ENCODE measurements around the gene UGT1A5.
"Not testable (repeated sequence)": the region's sequence is repeated elsewhere in the genome, so short reads cannot be mapped to it uniquely, and the experiment has no call there.

The UGT1A5 gene

GRCh38 chr2:233745073-233745755 lies 32.5 kb downstream of the UGT1A5 start:
- no peak for DNase-seq (ENCODE audit: low read depth)
- no peak for TF ChIP-seq CTCF (IDR thresholded peaks at IDR 0.05; ENCODE audit: low read length, missing control alignments)
- no peak overlapping the region for H3K4me3 ChIP-seq (replicated peaks; ENCODE audit: low read depth, low read length)

- DNase-seq (ENCODE audit: low read depth); H3K4me3 ChIP-seq (replicated peaks; ENCODE audit: low read depth, low read length): not testable (repeated sequence)
Observed at GRCh38 chr2:233745838-233746237, 33.1 kb downstream of the UGT1A5 start.

GRCh38 chr2:233746475-233747282 lies 34.0 kb downstream of the UGT1A5 start:
- no peak for DNase-seq (ENCODE audit: low read depth)
- no peak overlapping the region for H3K4me3 ChIP-seq (replicated peaks; ENCODE audit: low read depth, low read length)
- TF ChIP-seq CTCF (IDR thresholded peaks at IDR 0.05; ENCODE audit: low read length, missing control alignments) = no peak

- DNase-seq (ENCODE audit: low read depth) = no peak
- no peak overlapping the region for H3K4me3 ChIP-seq (replicated peaks; ENCODE audit: low read depth, low read length)
Observed at GRCh38 chr2:233747283-233747544, 34.5 kb downstream of the UGT1A5 start.

GRCh38 chr2:233750689-233751088 lies 38.0 kb downstream of the UGT1A5 start:
- not testable (repeated sequence) for DNase-seq (ENCODE audit: low read depth); H3K4me3 ChIP-seq (replicated peaks; ENCODE audit: low read depth, low read length)

More at GRCh38 chr2:233747283-233747544, 34.5 kb downstream of the UGT1A5 start:
- TF ChIP-seq CTCF (IDR thresholded peaks at IDR 0.05; ENCODE audit: low read length, missing control alignments) = no peak

GRCh38 chr2:233751212-233752009 lies 38.7 kb downstream of the UGT1A5 start:
- not testable (repeated sequence) for H3K4me3 ChIP-seq (replicated peaks; ENCODE audit: low read depth, low read length); DNase-seq (ENCODE audit: low read depth)

GRCh38 chr2:233754872-233755611 lies 42.3 kb downstream of the UGT1A5 start:
- no peak for TF ChIP-seq CTCF (IDR thresholded peaks at IDR 0.05; ENCODE audit: low read length, missing control alignments)
- no peak for DNase-seq (ENCODE audit: low read depth)
- no peak overlapping the region for H3K4me3 ChIP-seq (replicated peaks; ENCODE audit: low read depth, low read length)

Measured in fibroblast of pulmonary artery (primary cell).